ENCODE measurements around the gene ST7.

DNA sequence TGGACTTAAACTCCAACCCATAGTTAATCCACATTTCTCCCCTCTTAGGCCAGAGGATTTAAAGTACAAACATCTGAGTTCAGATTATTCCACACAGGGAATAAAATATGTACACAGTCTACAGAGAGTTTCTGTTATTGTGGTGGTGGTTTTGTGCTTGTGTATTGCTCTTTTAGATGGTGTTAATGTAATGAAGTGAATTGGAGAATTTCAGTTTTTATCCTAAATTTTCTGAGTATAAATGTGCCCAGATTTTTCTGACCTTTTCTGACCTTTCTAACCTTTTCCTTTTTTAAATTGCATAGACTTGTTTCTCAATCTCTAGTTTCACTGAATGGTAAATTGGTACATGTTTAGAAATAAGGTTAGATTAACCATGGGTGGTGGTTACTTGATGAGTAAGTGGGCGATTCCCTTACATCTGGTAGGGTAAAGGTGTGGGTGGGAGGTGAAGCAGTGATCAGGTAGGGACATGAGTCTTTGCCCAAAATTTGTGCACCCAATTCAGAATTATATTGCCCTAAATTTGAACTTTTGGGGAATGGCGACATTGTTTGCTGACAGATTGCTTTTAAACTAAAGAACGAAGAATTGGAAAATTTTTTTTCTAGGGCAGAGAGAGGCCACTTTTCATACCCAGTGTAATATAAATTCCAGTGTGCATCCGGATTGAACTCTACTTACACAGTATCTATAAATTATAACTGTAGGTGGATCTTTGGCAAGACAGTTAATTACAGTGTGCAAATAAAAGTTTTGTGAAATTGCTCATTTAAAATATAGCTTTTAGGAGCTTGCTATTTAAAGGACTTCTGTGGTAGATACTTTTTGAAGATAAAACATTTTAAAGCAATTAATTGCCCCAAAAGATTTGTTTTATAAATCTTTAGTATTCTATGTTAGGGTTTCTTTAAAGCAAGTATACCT, 62.2 kb downstream of the ST7 start:
- TF ChIP-seq POLR2A (IDR thresholded peaks at IDR 0.05; ENCODE audit: low read depth, low read length) = no peak
- TF ChIP-seq, protein P1, sequence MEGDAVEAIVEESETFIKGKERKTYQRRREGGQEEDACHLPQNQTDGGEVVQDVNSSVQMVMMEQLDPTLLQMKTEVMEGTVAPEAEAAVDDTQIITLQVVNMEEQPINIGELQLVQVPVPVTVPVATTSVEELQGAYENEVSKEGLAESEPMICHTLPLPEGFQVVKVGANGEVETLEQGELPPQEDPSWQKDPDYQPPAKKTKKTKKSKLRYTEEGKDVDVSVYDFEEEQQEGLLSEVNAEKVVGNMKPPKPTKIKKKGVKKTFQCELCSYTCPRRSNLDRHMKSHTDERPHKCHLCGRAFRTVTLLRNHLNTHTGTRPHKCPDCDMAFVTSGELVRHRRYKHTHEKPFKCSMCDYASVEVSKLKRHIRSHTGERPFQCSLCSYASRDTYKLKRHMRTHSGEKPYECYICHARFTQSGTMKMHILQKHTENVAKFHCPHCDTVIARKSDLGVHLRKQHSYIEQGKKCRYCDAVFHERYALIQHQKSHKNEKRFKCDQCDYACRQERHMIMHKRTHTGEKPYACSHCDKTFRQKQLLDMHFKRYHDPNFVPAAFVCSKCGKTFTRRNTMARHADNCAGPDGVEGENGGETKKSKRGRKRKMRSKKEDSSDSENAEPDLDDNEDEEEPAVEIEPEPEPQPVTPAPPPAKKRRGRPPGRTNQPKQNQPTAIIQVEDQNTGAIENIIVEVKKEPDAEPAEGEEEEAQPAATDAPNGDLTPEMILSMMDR (IDR thresholded peaks at IDR 0.05; ENCODE audit: extremely low read depth in 1 of 2, insufficient read depth in 1 of 2, low read depth in 1 of 2, low read length in 2 of 2) = no peak
- no peak for TF ChIP-seq MYC (IDR thresholded peaks at IDR 0.05; ENCODE audit: low read depth, low read length)
- TF ChIP-seq EZH2 (IDR thresholded peaks at IDR 0.05; ENCODE audit: borderline replicate concordance, low read depth, low read length, severe bottlenecking) = no peak
- TF ChIP-seq POLR2AphosphoS5 (IDR thresholded peaks at IDR 0.05; ENCODE audit: insufficient read depth, low read depth, low read length) = no peak

Data from endothelial cell of umbilical vein (primary cell).